Measurements from ENCODE around the gene RPS3.
"Not testable (repeated sequence)": the region's sequence is repeated elsewhere in the genome, so short reads cannot be mapped to it uniquely, and the experiment has no call there.

Gene RPS3

GRCh38 chr11:75408957-75409219 lies 9.6 kb downstream of the RPS3 start:
- no peak overlapping the region for H4K12ac ChIP-seq (ENCODE audit: low read depth, low read length)
- H4K8ac ChIP-seq (ENCODE audit: low read depth, low read length): no peak overlapping the region
- H2AK5ac ChIP-seq (ENCODE audit: low read length): no peak overlapping the region

GRCh38 chr11:75409971-75410370 lies 10.7 kb downstream of the RPS3 start:
- not testable (repeated sequence) for DNase-seq; H3K4ac ChIP-seq (ENCODE audit: low read depth, low read length); H3K18ac ChIP-seq (ENCODE audit: low read length); H2BK5ac ChIP-seq (ENCODE audit: low read depth, low read length, poor library complexity); H3K4me1 ChIP-seq (ENCODE audit: control insufficient read depth in 1 of 2, insufficient read depth in 2 of 2, low read length in 2 of 2); H2BK12ac ChIP-seq (ENCODE audit: low read length); H3K23ac ChIP-seq (ENCODE audit: low read length); H3K9me3 ChIP-seq (ENCODE audit: insufficient read depth, low read depth, low read length); H3K79me1 ChIP-seq (ENCODE audit: low read length); H4K12ac ChIP-seq (ENCODE audit: low read depth, low read length); H2AFZ ChIP-seq (ENCODE audit: insufficient read depth, low read length, poor library complexity); H3K79me2 ChIP-seq (ENCODE audit: control insufficient read depth, insufficient read depth, low read length, poor library complexity); H4K91ac ChIP-seq (ENCODE audit: low read depth, low read length); H2AK5ac ChIP-seq (ENCODE audit: low read length); H3K14ac ChIP-seq (ENCODE audit: low read length); H3K4me2 ChIP-seq (ENCODE audit: low read length); H3K4me3 ChIP-seq (ENCODE audit: low read depth, low read length); H2BK120ac ChIP-seq (ENCODE audit: insufficient read depth, low read length, poor library complexity); H3K27ac ChIP-seq (ENCODE audit: low read depth, low read length); H4K8ac ChIP-seq (ENCODE audit: low read depth, low read length); H3K9ac ChIP-seq (ENCODE audit: low read length); H3K27me3 ChIP-seq (ENCODE audit: insufficient read depth, low read length)
- WGBS (ENCODE audit: extremely low coverage, insufficient coverage, insufficient read length): no CpG with 5 or more reads among the region's 33 CpGs
- H3K36me3 ChIP-seq (ENCODE audit: control insufficient read depth in 1 of 2, insufficient read depth in 2 of 2, low read length in 2 of 2): peaks cover 31 to 55% of the 10 kb centered on the region in 2 experiments

More at GRCh38 chr11:75408957-75409219, 9.6 kb downstream of the RPS3 start:
- Histone ChIP-seq H2BK5ac (ENCODE audit: low read depth, low read length, poor library complexity) (no peak overlapping the region), H3K9ac (ENCODE audit: low read length) (no peak overlapping the region), H3K4ac (ENCODE audit: low read depth, low read length) (no peak overlapping the region), H3K18ac (ENCODE audit: low read length) (no peak overlapping the region), H3K9me3 (ENCODE audit: insufficient read depth, low read depth, low read length) (no peaks in the 10 kb centered on the region), H3K27me3 (ENCODE audit: insufficient read depth, low read length) (no peaks in the 10 kb centered on the region), H3K79me1 (ENCODE audit: low read length) (no peaks in the 10 kb centered on the region), H3K4me1 (ENCODE audit: control insufficient read depth in 1 of 2, insufficient read depth in 2 of 2, low read length in 2 of 2) (no peaks in the 10 kb centered on the region), H2BK120ac (ENCODE audit: insufficient read depth, low read length, poor library complexity) (no peak overlapping the region), H3K14ac (ENCODE audit: low read length) (no peak overlapping the region), H3K27ac (ENCODE audit: low read depth, low read length) (no peak overlapping the region), H4K91ac (ENCODE audit: low read depth, low read length) (no peak overlapping the region), H2AFZ (ENCODE audit: insufficient read depth, low read length, poor library complexity) (no peak overlapping the region), H3K36me3 (ENCODE audit: control insufficient read depth in 1 of 2, insufficient read depth in 2 of 2, low read length in 2 of 2) (peaks cover 33 to 58% of the 10 kb centered on the region in 2 experiments), H3K4me2 (ENCODE audit: low read length) (no peak overlapping the region), H2BK12ac (ENCODE audit: low read length) (no peak overlapping the region), H3K4me3 (ENCODE audit: low read depth, low read length) (no peak overlapping the region), H3K79me2 (ENCODE audit: control insufficient read depth, insufficient read depth, low read length, poor library complexity) (no peaks in the 10 kb centered on the region), H3K23ac (ENCODE audit: low read length) (no peak overlapping the region)
- no CpG with 5 or more reads among the region's 2 CpGs for WGBS (ENCODE audit: extremely low coverage, insufficient coverage, insufficient read length)
- DNase-seq: no peak

- not testable (repeated sequence) for H2BK120ac ChIP-seq (ENCODE audit: insufficient read depth, low read length, poor library complexity); H3K4me2 ChIP-seq (ENCODE audit: low read length); H2AFZ ChIP-seq (ENCODE audit: insufficient read depth, low read length, poor library complexity); H3K79me1 ChIP-seq (ENCODE audit: low read length); H3K27ac ChIP-seq (ENCODE audit: low read depth, low read length); H3K9me3 ChIP-seq (ENCODE audit: insufficient read depth, low read depth, low read length); H3K14ac ChIP-seq (ENCODE audit: low read length); H3K4ac ChIP-seq (ENCODE audit: low read depth, low read length); H3K23ac ChIP-seq (ENCODE audit: low read length); H3K18ac ChIP-seq (ENCODE audit: low read length); H4K8ac ChIP-seq (ENCODE audit: low read depth, low read length); H2AK5ac ChIP-seq (ENCODE audit: low read length); H3K4me1 ChIP-seq (ENCODE audit: control insufficient read depth in 1 of 2, insufficient read depth in 2 of 2, low read length in 2 of 2); H3K4me3 ChIP-seq (ENCODE audit: low read depth, low read length); H3K79me2 ChIP-seq (ENCODE audit: control insufficient read depth, insufficient read depth, low read length, poor library complexity); DNase-seq; H2BK5ac ChIP-seq (ENCODE audit: low read depth, low read length, poor library complexity); H4K91ac ChIP-seq (ENCODE audit: low read depth, low read length); H4K12ac ChIP-seq (ENCODE audit: low read depth, low read length); H2BK12ac ChIP-seq (ENCODE audit: low read length); H3K9ac ChIP-seq (ENCODE audit: low read length); H3K27me3 ChIP-seq (ENCODE audit: insufficient read depth, low read length)
- peaks cover 24 to 45% of the 10 kb centered on the region in 2 experiments for H3K36me3 ChIP-seq (ENCODE audit: control insufficient read depth in 1 of 2, insufficient read depth in 2 of 2, low read length in 2 of 2)
- no CpG with 5 or more reads among the region's 10 CpGs for WGBS (ENCODE audit: extremely low coverage, insufficient coverage, insufficient read length)
Measured at GRCh38 chr11:75413146-75413545, 13.8 kb downstream of the RPS3 start.

GRCh38 chr11:75413864-75414263 lies 14.5 kb downstream of the RPS3 start:
- no peak overlapping the region for H2BK5ac ChIP-seq (ENCODE audit: low read depth, low read length, poor library complexity)
- no CpG with 5 or more reads among the region's 2 CpGs for WGBS (ENCODE audit: extremely low coverage, insufficient coverage, insufficient read length)
- no peak overlapping the region for H2BK12ac ChIP-seq (ENCODE audit: low read length)
- no peak overlapping the region for H3K23ac ChIP-seq (ENCODE audit: low read length)
- no peak overlapping the region for H2AFZ ChIP-seq (ENCODE audit: insufficient read depth, low read length, poor library complexity)
- no peak overlapping the region for H3K18ac ChIP-seq (ENCODE audit: low read length)
- H3K36me3 ChIP-seq (ENCODE audit: control insufficient read depth in 1 of 2, insufficient read depth in 2 of 2, low read length in 2 of 2): peaks cover 20 to 37% of the 10 kb centered on the region in 2 experiments
- H4K91ac ChIP-seq (ENCODE audit: low read depth, low read length): no peak overlapping the region
- H3K9ac ChIP-seq (ENCODE audit: low read length): no peak overlapping the region
- H2BK120ac ChIP-seq (ENCODE audit: insufficient read depth, low read length, poor library complexity): no peak overlapping the region
- H3K27ac ChIP-seq (ENCODE audit: low read depth, low read length): no peak overlapping the region
- no peak for DNase-seq
- no peaks in the 10 kb centered on the region for H3K27me3 ChIP-seq (ENCODE audit: insufficient read depth, low read length)
- no peak overlapping the region for H3K4me2 ChIP-seq (ENCODE audit: low read length)
- H3K4ac ChIP-seq (ENCODE audit: low read depth, low read length): no peak overlapping the region
- H3K4me1 ChIP-seq (ENCODE audit: control insufficient read depth in 1 of 2, insufficient read depth in 2 of 2, low read length in 2 of 2): no peaks in the 10 kb centered on the region
- no peaks in the 10 kb centered on the region for H3K79me1 ChIP-seq (ENCODE audit: low read length)
- no peak overlapping the region for H3K4me3 ChIP-seq (ENCODE audit: low read depth, low read length)
- no peak overlapping the region for H4K8ac ChIP-seq (ENCODE audit: low read depth, low read length)
- H3K14ac ChIP-seq (ENCODE audit: low read length): no peak overlapping the region
- H3K79me2 ChIP-seq (ENCODE audit: control insufficient read depth, insufficient read depth, low read length, poor library complexity): no peaks in the 10 kb centered on the region
- H3K9me3 ChIP-seq (ENCODE audit: insufficient read depth, low read depth, low read length): no peaks in the 10 kb centered on the region
- no peak overlapping the region for H4K12ac ChIP-seq (ENCODE audit: low read depth, low read length)
- no peak overlapping the region for H2AK5ac ChIP-seq (ENCODE audit: low read length)

Measured in trophoblast cell (in vitro differentiated cells and primary cell).